ENCODE measurements around the gene BICD1.

The BICD1 gene

DNA sequence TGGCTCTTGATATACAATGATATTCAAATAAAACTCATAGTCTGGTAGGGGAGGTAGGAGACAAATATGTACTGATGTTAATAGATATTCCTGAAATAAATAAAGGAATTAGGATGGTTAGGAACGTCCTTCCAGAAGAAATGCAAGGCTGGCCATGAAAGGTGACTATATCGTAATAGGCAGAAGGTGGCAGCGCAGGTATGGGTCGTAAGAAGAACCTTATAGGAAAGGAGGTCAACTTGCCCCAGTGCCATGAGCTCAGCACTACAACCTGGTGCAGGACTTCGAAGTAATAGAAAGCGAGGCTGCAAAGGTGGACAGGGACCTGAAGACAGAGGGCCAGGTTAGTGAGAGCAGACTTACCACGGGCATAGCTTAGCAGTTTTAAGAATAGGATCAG lies 237.4 kb downstream of the BICD1 start:
- TF ChIP-seq, protein P1, sequence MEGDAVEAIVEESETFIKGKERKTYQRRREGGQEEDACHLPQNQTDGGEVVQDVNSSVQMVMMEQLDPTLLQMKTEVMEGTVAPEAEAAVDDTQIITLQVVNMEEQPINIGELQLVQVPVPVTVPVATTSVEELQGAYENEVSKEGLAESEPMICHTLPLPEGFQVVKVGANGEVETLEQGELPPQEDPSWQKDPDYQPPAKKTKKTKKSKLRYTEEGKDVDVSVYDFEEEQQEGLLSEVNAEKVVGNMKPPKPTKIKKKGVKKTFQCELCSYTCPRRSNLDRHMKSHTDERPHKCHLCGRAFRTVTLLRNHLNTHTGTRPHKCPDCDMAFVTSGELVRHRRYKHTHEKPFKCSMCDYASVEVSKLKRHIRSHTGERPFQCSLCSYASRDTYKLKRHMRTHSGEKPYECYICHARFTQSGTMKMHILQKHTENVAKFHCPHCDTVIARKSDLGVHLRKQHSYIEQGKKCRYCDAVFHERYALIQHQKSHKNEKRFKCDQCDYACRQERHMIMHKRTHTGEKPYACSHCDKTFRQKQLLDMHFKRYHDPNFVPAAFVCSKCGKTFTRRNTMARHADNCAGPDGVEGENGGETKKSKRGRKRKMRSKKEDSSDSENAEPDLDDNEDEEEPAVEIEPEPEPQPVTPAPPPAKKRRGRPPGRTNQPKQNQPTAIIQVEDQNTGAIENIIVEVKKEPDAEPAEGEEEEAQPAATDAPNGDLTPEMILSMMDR (IDR thresholded peaks at IDR 0.05), result no peak
- no peak for DNase-seq
- Histone ChIP-seq H3K4me1 (no peaks in the 10 kb centered on the region), H3K36me3 (peaks cover 5 to 7% (median 7%) of the 10 kb centered on the region in 3 donors), H3K4me3 (no peak overlapping the region), H3K27ac (no peak overlapping the region), H3K9me3 (no peaks in the 10 kb centered on the region), H3K27me3 (no peaks in the 10 kb centered on the region)
- intact Hi-C loops (cut with DNase I; ENCODE audit: low total_unique reads), result no loop called here

DNA sequence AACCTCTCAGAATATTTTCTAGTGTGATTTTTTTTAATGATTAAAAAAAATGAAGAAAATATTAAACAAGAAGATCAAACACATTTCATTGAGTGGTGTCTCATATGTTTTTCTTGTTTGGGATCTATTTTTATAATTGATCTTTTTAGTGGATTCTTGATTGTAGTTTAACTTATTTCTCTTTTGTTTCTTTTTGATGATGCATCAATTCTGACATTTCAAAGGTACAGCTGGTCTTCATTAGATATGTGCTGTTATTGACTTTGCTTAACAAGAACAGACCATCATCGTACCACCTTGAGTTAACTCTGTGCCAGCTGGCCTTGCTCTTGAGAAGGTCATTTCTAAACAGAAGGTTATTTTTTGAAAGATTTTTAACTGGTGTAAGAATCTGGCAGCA lies 246.9 kb downstream of the BICD1 start:
- no peaks in the 10 kb centered on the region for H3K4me1 ChIP-seq
- H3K27ac ChIP-seq, result no peak overlapping the region
- no peaks in the 10 kb centered on the region for H3K9me3 ChIP-seq
- TF ChIP-seq, protein P1 (IDR thresholded peaks at IDR 0.05), result no peak
- H3K27me3 ChIP-seq, result no peaks in the 10 kb centered on the region
- no peak for DNase-seq
- no peak overlapping the region for H3K4me3 ChIP-seq
- intact Hi-C loops (cut with DNase I; ENCODE audit: low total_unique reads), result no loop called here
- H3K36me3 ChIP-seq, result peaks cover 0 to 7% (median 0%) of the 10 kb centered on the region in 3 donors

DNA sequence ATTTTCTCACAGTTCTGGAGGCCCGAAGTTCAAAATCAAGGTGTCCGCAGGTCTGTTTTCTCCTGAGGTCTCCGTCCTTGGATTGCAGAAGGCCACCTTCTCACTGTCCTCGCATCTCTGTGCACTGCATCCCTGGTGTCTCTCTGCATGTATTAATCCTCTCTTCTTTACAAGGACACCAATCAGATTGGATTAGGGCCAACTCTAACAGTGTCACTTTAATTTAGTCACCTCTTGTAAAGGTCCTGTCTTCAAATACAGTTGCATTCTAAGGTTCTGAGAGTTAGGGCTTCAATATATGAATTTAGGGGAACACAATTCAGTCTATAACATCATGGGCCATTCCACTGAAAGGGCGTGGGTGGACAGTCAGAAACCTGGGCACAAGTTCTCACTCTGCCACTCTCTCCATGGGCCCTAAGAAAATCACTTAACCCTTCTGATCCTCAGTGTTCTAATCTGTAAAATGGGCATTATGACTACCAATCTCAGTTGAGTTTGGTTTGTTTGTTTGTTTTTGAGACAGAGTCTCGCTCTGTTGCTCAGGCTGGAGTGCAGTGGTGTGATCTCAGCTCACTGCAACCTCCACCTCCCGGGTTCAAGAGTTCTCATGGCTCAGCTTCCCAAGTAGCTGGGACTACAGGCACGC lies 251.1 kb downstream of the BICD1 start:
- H3K4me1 ChIP-seq, result no peaks in the 10 kb centered on the region
- no peak for DNase-seq
- intact Hi-C loops (cut with DNase I; ENCODE audit: low total_unique reads), result no loop called here
- TF ChIP-seq, protein P1 (IDR thresholded peaks at IDR 0.05), result no peak
- no peak overlapping the region for H3K4me3 ChIP-seq
- peaks cover 0 to 7% (median 0%) of the 10 kb centered on the region in 3 donors for H3K36me3 ChIP-seq
- H3K27me3 ChIP-seq, result no peaks in the 10 kb centered on the region
- no peak overlapping the region for H3K27ac ChIP-seq
- no peaks in the 10 kb centered on the region for H3K9me3 ChIP-seq

DNA sequence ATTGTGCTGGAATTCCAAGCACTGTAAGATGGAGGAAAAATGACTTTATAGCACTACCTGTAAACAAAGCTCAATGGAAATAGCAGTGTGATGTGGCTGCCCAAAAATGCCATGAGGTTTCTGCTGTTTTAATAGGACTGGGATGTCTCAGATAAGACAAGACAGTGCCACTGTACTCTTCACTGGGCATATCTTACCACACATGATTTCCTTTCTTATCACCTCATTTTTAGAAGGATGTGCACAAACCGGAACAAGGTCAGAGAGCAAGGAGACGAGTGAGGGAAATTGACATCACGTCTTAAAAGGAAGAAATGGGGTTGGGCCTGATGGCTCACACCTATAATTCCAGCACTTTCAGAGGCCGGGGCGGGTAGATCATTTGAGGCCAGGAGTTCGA lies 254.3 kb downstream of the BICD1 start:
- intact Hi-C loops (cut with DNase I; ENCODE audit: low total_unique reads), result no loop called here
- no peak for DNase-seq
- H3K4me1 ChIP-seq, result no peaks in the 10 kb centered on the region
- TF ChIP-seq, protein P1 (IDR thresholded peaks at IDR 0.05), result no peak
- H3K27ac ChIP-seq, result no peak overlapping the region
- H3K9me3 ChIP-seq, result no peaks in the 10 kb centered on the region
- H3K4me3 ChIP-seq, result no peak overlapping the region
- peaks cover 0 to 6% (median 0%) of the 10 kb centered on the region in 3 donors for H3K36me3 ChIP-seq
- H3K27me3 ChIP-seq, result no peaks in the 10 kb centered on the region

DNA sequence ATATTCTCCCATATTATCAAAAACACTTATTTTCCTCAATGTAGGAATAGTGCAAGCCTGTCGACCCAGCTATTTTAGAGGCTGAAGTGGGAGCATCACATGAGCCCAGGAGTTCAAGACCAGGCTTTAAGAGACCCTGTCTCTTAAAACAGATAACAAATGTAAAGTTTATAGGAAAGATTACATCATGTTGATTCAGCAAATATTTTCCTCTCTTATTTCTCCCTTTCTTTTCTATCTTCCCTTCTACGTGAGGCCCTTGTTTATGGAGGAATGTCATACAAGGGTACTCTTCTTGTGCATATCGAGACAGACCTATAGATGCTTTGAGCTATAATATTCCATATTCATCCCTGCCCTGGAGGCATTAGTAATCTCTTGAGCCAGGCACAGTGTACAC lies 256.2 kb downstream of the BICD1 start:
- Histone ChIP-seq H3K9me3 (no peaks in the 10 kb centered on the region), H3K36me3 (peaks cover 0 to 4% (median 0%) of the 10 kb centered on the region in 3 donors), H3K27me3 (no peaks in the 10 kb centered on the region), H3K4me3 (no peak overlapping the region), H3K4me1 (no peaks in the 10 kb centered on the region), H3K27ac (no peak overlapping the region)
- intact Hi-C loops (cut with DNase I; ENCODE audit: low total_unique reads), result no loop called here
- TF ChIP-seq, protein P1 (IDR thresholded peaks at IDR 0.05), result no peak
- no peak for DNase-seq

Data from tibial artery (tissue), 4 donors.